ENCODE data around the gene BRIX1. TPM values are rescaled to one million over a fixed set of nuclear protein-coding genes. Genes with fewer than 3 reads are reported as not detected.
A peak's percentile ranks its signal among the peaks of the same experiment; 100 is the strongest.
"Not testable (repeated sequence)": the region's sequence is repeated elsewhere in the genome, so short reads cannot be mapped to it uniquely, and the experiment has no call there.

The BRIX1 gene
- total RNA-seq, 1 donor from 2014 or later, result 21.8 TPM

GRCh38 chr5:34959323-34959722 is 43.8 kb downstream of the BRIX1 start:
- DNase-seq (ENCODE audit: low read depth in 2 of 2), result peak in 1 of 2 donors; percentile 11

DNA sequence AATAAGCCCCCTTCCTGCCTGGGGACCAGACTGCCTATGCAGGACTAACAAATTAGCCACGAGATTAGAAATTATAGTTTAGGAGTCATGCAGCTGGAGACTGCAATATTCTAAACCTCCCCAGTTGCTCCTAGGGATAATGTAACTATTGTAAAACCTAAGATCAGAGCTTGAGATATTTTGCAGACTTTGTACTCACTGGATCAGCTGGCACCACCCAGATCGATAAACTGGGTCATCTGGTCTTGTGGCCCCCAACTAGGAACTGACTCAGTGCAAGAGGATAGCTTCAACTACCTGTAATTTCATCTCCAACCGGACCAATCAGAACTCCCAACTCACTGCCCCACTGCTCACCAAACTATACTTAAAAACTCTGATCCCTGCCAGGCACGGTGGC is 52.0 kb downstream of the BRIX1 start:
- DNase-seq (ENCODE audit: low read depth in 2 of 2), result no peak

- DNase-seq (ENCODE audit: low read depth in 2 of 2), result no peak
Measured at GRCh38 chr5:34968258-34968657, 52.7 kb downstream of the BRIX1 start.

DNA sequence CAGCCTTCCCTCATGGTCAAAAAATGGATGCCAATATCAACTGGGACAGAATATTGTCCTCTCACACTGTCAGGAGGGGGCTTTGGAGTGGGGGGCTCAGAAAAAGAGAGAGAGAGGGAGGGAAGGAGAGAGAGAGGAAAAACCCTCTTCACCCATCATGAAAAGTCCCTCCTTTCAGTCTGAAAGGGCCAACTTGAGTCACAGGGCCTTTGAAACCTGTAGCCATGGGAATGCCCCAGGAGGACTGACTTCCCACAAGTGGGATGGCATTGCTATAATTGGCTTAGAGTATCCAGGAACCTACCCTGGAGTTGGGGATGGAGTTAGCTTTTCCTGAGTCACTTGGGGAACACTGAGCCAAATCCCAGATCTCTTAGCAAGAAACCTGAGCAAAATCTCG is 55.0 kb downstream of the BRIX1 start:
- DNase-seq (ENCODE audit: low read depth in 2 of 2), result no peak

DNA sequence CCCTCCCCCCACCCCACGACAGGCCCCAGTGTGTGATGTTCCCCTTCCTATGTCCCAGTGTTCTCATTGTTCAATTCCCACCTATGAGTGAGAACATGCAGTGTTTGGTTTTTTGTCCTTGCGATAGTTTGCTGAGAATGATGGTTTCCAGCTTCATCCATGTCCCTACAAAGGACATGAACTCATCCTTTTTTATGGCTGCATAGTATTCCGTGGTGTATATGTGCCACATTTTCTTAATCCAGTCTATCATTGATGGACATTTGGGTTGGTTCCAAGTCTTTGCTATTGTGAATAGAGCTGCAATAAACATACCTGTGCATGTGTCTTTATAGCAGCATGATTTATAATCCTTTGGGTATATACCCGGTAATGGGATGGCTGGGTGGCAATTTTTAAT is 56.1 kb downstream of the BRIX1 start:
- DNase-seq (ENCODE audit: low read depth in 2 of 2), result not testable (repeated sequence)

Other genes with a start within 250 kb of the BRIX1 start
- gene TTC23L, start 76.5 kb upstream of the BRIX1 start, total RNA-seq, result under 0.01 TPM in 1 of 2 replicates, not detected in the other
- 23.1 and 27.6 TPM in 2 replicates for gene RAD1, start 207 bp upstream of the BRIX1 start, total RNA-seq
- 15.9 and 22.8 TPM in 2 replicates for gene DNAJC21, start 13.8 kb downstream of the BRIX1 start, total RNA-seq
- gene AGXT2, start 132.2 kb downstream of the BRIX1 start, total RNA-seq, result not detected in 2 replicates